ENCODE results near the gene SMIM10L2A.
A peak's percentile ranks its signal among the peaks of the same experiment; 100 is the strongest.

The SMIM10L2A gene

GRCh38 chrX:135389717-135390116 lies 32.0 kb upstream of the SMIM10L2A start:
- no peak for DNase-seq (ENCODE audit: low read depth in 1 of 2, low spot score in 1 of 2)
- TF ChIP-seq REST (IDR thresholded peaks at IDR 0.05; ENCODE audit: insufficient replicate concordance, low read depth) (no peak), CTCF (IDR thresholded peaks at IDR 0.05; ENCODE audit: insufficient read depth, low read length) (no peak), GABPA (IDR thresholded peaks at IDR 0.05; ENCODE audit: low read depth) (no peak), SPI1 (IDR thresholded peaks at IDR 0.05; ENCODE audit: borderline replicate concordance, low read depth) (no peak), POLR2AphosphoS5 (IDR thresholded peaks at IDR 0.05; ENCODE audit: low read depth) (no peak)
- Histone ChIP-seq H3K27ac (replicated peaks) (no peak overlapping the region), H3K27me3 (ENCODE audit: insufficient read depth, poor library complexity, severe bottlenecking) (no peaks in the 10 kb centered on the region), H3K4me3 (replicated peaks; ENCODE audit: insufficient read depth, low read length) (no peak overlapping the region)

- no peak overlapping the region for H3K27ac ChIP-seq (replicated peaks)
- DNase-seq (ENCODE audit: low read depth in 1 of 2, low spot score in 1 of 2) = no peak
- H3K27me3 ChIP-seq (ENCODE audit: insufficient read depth, poor library complexity, severe bottlenecking) = no peaks in the 10 kb centered on the region
- TF ChIP-seq GABPA (IDR thresholded peaks at IDR 0.05; ENCODE audit: low read depth) (no peak), POLR2AphosphoS5 (IDR thresholded peaks at IDR 0.05; ENCODE audit: low read depth) (no peak), CTCF (IDR thresholded peaks at IDR 0.05; ENCODE audit: insufficient read depth, low read length) (no peak), SPI1 (IDR thresholded peaks at IDR 0.05; ENCODE audit: borderline replicate concordance, low read depth) (no peak), REST (IDR thresholded peaks at IDR 0.05; ENCODE audit: insufficient replicate concordance, low read depth) (no peak)
- H3K4me3 ChIP-seq (replicated peaks; ENCODE audit: insufficient read depth, low read length) = no peak overlapping the region
Measured at GRCh38 chrX:135391734-135392133, 30.0 kb upstream of the SMIM10L2A start.

GRCh38 chrX:135393051-135393450 lies 28.7 kb upstream of the SMIM10L2A start:
- Histone ChIP-seq H3K4me3 (replicated peaks; ENCODE audit: insufficient read depth, low read length) (no peak overlapping the region), H3K27me3 (ENCODE audit: insufficient read depth, poor library complexity, severe bottlenecking) (no peaks in the 10 kb centered on the region), H3K27ac (replicated peaks) (0 out of 2 replicates have a peak overlapping the region, but pooled peaks have one; percentile 7)
- TF ChIP-seq REST (IDR thresholded peaks at IDR 0.05; ENCODE audit: insufficient replicate concordance, low read depth) (no peak), GABPA (IDR thresholded peaks at IDR 0.05; ENCODE audit: low read depth) (no peak), POLR2AphosphoS5 (IDR thresholded peaks at IDR 0.05; ENCODE audit: low read depth) (no peak), SPI1 (IDR thresholded peaks at IDR 0.05; ENCODE audit: borderline replicate concordance, low read depth) (no peak), CTCF (IDR thresholded peaks at IDR 0.05; ENCODE audit: insufficient read depth, low read length) (no peak)
- DNase-seq (ENCODE audit: low read depth in 1 of 2, low spot score in 1 of 2) = peak; percentile 4 to 30
